ENCODE results near the gene CRIP2.

- TF ChIP-seq CTCF (IDR thresholded peaks at IDR 0.05) = no peak
- TF ChIP-seq POLR2A (IDR thresholded peaks at IDR 0.05) = no peak
Observed at GRCh38 chr14:105479431-105480158, 5.0 kb downstream of the CRIP2 start.
